Measurements from ENCODE around the gene NEB.

DNA sequence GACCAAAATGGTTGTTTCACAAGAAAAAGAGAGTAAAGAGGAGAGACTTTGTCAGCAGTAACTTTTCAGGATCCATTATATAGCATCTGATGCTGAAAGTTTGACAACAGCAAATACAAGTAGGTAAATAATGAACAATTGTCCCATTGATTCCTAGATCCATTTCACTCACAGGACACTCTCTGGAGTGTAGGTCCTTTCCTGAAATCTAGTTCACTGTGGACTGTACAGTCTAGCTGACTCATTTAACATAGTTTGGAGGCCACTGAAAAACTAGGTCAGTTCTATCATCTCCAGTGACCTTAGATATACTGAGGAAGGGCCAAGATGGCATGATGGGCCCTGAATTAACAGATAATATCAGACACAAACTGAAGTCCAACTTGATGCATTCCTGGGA, 19.3 kb upstream of the NEB start:
- TF ChIP-seq, protein P1, sequence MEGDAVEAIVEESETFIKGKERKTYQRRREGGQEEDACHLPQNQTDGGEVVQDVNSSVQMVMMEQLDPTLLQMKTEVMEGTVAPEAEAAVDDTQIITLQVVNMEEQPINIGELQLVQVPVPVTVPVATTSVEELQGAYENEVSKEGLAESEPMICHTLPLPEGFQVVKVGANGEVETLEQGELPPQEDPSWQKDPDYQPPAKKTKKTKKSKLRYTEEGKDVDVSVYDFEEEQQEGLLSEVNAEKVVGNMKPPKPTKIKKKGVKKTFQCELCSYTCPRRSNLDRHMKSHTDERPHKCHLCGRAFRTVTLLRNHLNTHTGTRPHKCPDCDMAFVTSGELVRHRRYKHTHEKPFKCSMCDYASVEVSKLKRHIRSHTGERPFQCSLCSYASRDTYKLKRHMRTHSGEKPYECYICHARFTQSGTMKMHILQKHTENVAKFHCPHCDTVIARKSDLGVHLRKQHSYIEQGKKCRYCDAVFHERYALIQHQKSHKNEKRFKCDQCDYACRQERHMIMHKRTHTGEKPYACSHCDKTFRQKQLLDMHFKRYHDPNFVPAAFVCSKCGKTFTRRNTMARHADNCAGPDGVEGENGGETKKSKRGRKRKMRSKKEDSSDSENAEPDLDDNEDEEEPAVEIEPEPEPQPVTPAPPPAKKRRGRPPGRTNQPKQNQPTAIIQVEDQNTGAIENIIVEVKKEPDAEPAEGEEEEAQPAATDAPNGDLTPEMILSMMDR (conservative IDR thresholded peaks at IDR 0.05; ENCODE audit: low read depth, low read length): no peak
- TF ChIP-seq POLR2A (IDR thresholded peaks at IDR 0.05; ENCODE audit: low read depth, low read length): no peak
- TF ChIP-seq MXI1 (IDR thresholded peaks at IDR 0.05; ENCODE audit: borderline replicate concordance, low read depth, low read length): no peak
- TF ChIP-seq RAD21 (IDR thresholded peaks at IDR 0.05; ENCODE audit: low read length): no peak
- TF ChIP-seq CEBPB (IDR thresholded peaks at IDR 0.05; ENCODE audit: low read depth, low read length): no peak
- TF ChIP-seq RCOR1 (IDR thresholded peaks at IDR 0.05; ENCODE audit: insufficient replicate concordance, low read length): no peak
- TF ChIP-seq NFE2L2 (IDR thresholded peaks at IDR 0.05; ENCODE audit: low read depth, low read length): no peak

Data from IMR-90 (cell line).